Activated CD4-positive, alpha-beta T cell treated with anti-CD3 and anti-CD28 coated beads for 1 hour (primary cell): ENCODE results near the gene LGI4.
"Not testable (repeated sequence)": the region's sequence is repeated elsewhere in the genome, so short reads cannot be mapped to it uniquely, and the experiment has no call there.

Source experiments
- DNase-seq: peaks from one replicate; pipeline ENCODE4 v3.0.0-alpha.2; 2020

The LGI4 gene

DNA sequence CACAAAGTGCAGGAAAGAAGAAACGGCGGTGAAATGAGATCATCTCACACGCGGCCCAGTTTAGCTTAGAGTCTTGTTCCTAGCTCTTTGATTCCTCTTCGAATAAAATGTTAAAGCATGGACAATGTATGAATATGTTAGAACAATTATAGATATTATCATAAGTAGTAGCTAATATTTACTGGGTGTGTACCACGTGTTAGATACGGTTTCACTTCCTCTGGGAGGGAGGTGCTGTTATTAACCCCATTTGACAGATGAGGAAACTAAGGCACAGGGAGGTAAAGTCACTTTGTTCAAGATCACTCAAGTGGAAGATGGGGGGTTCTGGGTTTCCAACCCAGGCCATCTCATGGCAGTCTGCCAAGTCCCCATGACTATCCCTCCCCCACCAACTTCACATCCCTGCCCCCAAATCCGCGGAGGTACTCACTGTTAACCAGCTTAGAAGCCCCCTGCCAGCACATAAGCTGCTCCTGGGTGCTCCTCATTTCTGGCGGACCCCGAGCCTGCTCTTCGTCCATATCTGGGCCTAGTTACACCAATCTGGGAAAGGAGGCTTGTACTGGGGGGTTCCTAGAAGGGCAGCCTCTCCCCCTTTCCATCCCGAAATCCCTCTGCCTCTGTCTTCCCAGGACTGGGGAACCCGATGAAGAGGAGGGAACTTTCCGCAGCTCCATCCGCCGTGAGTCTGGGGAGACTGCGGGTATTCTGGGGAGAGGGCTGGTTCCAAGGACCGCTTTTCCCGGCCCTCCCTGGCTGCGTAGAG, 7.2 kb upstream of the LGI4 start:
- no peak for DNase-seq

DNA sequence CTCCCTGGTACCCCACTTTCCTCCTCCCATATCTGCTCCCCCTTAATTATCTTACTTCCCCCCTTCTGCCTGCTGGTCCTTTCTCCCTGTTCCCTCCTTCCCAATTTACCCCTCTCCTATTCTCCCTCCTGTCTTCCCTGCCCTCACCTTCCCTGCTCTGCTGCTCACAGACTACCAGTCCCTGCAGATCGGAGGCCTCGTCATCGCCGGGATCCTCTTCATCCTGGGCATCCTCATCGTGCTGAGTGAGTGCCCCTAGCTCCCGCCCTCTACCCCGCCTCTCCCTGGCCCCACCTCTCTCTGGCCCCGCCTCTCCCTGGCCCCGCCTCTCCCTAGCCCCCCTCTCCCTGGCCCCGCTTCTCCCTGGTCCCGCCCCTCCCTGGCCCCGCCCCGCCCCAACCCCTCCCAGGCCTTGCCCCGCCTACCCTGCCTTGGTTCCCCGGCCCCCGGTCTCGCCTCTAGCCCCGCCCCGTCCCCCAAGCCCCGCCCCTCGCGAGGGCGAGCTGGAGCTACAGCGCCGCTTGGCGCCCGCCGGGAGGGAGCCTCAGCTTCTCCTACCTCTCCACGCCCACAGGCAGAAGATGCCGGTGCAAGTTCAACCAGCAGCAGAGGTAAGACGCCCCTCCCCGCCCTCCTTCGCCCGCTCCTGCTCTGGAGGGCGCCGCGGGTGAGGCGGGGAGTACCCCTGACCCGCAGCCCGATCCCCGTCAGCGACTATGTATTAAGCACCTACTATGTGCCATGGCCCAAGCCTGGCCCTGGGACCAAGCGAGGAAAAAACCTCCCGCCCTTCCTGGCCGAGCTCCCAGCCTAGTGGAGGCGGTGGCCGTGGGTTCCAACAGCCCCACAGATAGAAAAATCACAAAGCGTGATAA, 6.3 kb upstream of the LGI4 start:
- peak; percentile 94 for DNase-seq

- no peak for DNase-seq
These were observed 5.5 kb upstream of the LGI4 start for GRCh38 chr19:35140207-35140961.

- no peak for DNase-seq
These were observed 3.5 kb upstream of the LGI4 start, which contains the start of gene FXYD1 for GRCh38 chr19:35138305-35138892. Gene FXYD1 (plus strand): TSS chr19:35138824. CDS start chr19:35140080, 1,256 bp downstream.

- DNase-seq, result no peak
These were observed 2.3 kb upstream of the LGI4 start for GRCh38 chr19:35136977-35137702.

DNA sequence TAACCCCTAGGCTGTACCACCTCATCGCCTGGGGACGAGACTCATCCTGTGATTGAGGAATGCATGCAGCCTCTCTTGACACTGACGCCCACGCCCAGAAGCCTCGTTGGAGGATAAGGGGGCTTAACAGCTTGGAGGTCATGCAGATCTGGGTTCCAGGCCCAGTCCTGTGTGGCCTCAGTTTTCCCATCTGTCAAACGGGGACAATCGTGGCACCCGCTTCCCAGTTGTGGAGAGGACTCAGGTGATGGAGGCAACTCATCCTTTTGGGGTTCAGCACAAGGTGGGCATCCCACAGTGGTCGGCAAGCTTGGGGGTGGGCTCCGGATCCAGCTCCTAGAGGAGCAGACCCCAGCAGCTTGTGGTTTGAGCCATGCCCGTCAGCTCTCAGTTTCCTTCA, 1.4 kb upstream of the LGI4 start:
- no peak for DNase-seq

DNA sequence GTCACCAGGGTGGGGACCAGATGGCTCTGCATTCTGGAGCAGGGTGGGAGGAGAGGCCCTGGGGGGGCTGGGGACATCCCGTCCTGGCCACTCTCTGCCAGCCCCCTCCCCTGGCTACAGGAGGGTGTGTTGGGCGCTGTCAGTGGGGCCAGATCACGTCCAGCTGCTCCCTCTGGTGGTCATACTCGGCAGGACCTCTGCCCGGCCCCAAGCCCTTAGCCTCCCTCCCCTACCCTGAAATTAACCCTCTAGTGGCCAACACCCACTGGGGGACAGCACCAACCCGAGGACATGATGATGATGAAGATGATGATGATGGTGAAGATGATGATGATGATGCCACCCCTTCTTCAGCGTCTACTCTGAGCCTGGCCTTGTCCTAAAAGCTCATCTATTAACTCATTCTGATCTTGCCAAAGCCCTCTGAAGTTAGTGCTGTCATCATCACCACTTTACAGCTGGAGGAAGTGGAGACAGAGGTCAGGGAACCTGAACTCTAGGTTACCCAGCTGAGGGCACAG, 590 bp upstream of the LGI4 start:
- DNase-seq, result peak; percentile 39

- DNase-seq, result no peak
These were observed 1.0 kb downstream of the LGI4 start for GRCh38 chr19:35133826-35134225.

DNA sequence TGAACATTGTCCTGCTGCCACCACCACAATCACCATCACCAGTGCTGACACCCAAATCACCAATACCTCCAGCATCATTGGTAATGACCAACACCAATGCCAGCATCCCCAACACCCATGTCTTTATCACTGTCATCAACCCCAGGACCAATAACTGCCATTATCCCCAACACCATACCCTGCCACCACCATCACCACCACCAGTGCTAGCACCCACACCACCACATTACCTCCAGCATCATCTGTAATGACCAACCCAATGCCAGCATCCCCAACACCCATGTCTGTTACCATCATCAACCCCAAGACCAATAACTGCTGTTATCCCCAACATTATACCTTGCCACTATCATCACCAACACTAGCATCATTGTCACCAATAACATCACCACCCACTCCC, 2.6 kb downstream of the LGI4 start:
- no peak for DNase-seq

DNA sequence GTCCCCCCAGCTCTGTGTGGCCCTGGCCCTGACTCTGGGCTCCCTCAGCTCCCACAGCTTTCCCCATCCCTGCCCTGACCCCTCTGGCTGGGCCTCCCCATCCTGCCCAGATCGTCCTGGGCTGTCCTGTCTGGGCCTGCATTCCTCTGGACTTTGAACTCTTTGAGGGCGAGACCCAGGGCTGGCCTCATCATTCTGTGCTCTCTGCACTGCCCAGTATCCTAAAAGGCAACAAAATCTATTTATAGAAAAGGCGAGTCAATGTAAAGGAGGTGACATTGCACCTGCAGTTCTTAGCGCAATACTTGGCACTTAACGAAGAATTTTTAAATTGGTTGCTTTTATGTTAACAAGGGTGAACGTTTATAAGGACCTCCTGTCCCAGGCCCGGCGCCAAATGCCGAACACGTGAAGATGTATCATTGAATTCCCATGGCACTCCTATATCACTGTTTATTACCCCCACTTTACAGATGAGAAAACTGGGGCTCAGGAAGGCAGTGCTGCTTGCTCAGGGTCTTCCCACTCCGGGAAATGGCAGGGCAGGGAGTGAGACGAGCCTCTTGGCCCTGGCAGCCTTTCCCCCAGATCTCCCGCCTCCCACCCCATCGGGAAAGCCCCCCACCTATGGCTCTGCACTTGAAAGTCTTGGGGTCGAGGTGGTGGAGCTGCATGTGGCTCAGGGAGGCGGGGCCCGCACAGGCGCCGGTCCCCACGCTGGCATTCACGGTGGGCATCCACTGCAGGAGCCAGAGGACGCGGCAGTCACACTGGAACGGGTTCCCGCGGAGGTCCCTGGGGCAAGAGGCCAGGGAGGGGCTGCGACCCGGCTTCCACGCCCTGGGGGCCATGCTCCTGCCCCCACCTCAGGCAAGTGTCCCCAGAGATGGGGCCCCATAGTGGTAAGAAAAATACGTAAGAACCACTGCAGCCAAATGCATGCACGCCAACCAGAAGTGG, 3.8 kb downstream of the LGI4 start:
- DNase-seq, result no peak

- DNase-seq, result not testable (repeated sequence)
These were observed 5.1 kb downstream of the LGI4 start for GRCh38 chr19:35129724-35130274.

DNA sequence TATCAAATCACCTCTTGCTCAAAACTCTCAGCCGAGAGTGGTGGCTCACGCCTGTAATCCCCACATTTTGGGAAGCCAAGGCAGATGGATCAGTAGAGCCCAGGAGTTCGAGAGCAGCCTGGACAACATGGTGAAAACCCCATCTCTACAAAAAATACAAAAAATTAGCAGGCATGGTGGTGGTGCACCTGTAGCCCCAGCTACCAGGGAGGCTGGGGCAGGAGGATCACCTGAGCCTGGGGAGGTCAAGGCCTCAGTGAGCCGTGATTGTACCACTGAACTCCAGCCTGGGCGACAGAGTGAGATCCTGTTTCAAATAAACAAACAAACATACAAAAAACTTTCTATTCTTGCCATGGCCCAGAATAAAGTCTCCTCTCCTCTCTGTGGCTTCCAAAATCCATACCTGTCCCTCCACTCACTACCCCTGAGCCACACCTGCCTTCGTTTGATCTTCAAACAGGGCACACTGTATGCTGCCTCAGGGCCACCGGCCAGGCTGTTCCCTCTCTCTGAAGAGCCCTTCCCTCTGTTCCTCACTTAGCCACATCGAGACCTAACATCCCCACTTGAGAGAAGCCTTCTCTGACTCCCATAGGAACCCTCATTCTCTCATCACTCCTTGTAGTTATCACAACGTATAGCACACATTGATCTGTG, 6.3 kb downstream of the LGI4 start:
- no peak for DNase-seq

GRCh38 chr19:35127871-35128270, 7.0 kb downstream of the LGI4 start:
- DNase-seq, result no peak

DNA sequence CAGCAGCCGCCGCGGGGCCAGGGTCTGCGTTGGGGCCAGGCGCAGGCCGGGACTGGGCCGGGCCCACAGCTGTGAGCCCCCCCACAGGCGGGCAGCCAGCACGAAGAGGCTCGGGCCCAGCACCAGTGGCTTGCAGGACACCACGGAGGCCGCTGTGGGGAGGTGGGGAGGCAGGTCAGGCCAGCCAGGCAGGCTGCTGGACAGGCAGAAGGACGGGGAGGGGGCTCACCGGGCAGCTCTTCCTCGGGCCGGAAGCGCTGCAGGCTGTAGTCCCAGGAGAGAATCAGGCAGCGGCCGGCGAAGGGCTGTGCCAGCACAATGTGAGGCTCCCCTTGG, 8.3 kb downstream of the LGI4 start:
- no peak for DNase-seq

- DNase-seq, result no peak
These were observed 8.9 kb downstream of the LGI4 start for GRCh38 chr19:35125749-35126623.

GRCh38 chr19:35125270-35125717, 9.6 kb downstream of the LGI4 start:
- DNase-seq, result no peak

GRCh38 chr19:35124098-35125060, 10.5 kb downstream of the LGI4 start:
- DNase-seq, result peak; percentile 83

- DNase-seq, result no peak
These were observed 11.3 kb downstream of the LGI4 start for GRCh38 chr19:35123573-35123972.
